Stimulated activated CD4-positive, alpha-beta T cell treated with anti-CD3 and anti-CD28 coated beads, Interleukin-4, amount 100 ng/mL, for 4 hours (primary cell): ENCODE data around the gene CEACAM5.
"Not testable (repeated sequence)": the region's sequence is repeated elsewhere in the genome, so short reads cannot be mapped to it uniquely, and the experiment has no call there.

ENCODE experiments used
- DNase-seq, 2 experiments: peaks; one replicate each; pipeline ENCODE4 v3.0.0-alpha.2; 2020

The CEACAM5 gene

GRCh38 chr19:41744850-41745249 lies 36.4 kb downstream of the CEACAM5 start:
- no peak for DNase-seq

GRCh38 chr19:41745756-41746155 lies 37.3 kb downstream of the CEACAM5 start:
- no peak for DNase-seq

GRCh38 chr19:41746593-41747227 lies 38.3 kb downstream of the CEACAM5 start:
- DNase-seq, result peak; percentile 35 to 37

GRCh38 chr19:41748012-41748411 lies 39.6 kb downstream of the CEACAM5 start:
- DNase-seq, result no peak

- DNase-seq, result not testable (repeated sequence)
These were observed 42.1 kb downstream of the CEACAM5 start for GRCh38 chr19:41750248-41751134.

GRCh38 chr19:41753159-41753558 lies 44.7 kb downstream of the CEACAM5 start:
- DNase-seq, result peak; percentile 62 to 80

- peak; percentile 60 to 63 for DNase-seq
These were observed 45.6 kb downstream of the CEACAM5 start for GRCh38 chr19:41753936-41754529.

- no peak for DNase-seq
These were observed 47.0 kb downstream of the CEACAM5 start, which contains the start of gene CEACAM6 for GRCh38 chr19:41755328-41755913. Gene CEACAM6, plus strand, starts transcription at chr19:41755530. Its CDS starts 109 bp downstream, at chr19:41755639.

GRCh38 chr19:41758846-41759245 lies 50.4 kb downstream of the CEACAM5 start:
- no peak for DNase-seq

GRCh38 chr19:41767115-41767514 lies 58.7 kb downstream of the CEACAM5 start:
- DNase-seq, result no peak

GRCh38 chr19:41768105-41768504 lies 59.7 kb downstream of the CEACAM5 start:
- not testable (repeated sequence) for DNase-seq

GRCh38 chr19:41769608-41770007 lies 61.2 kb downstream of the CEACAM5 start:
- no peak for DNase-seq

- no peak for DNase-seq
These were observed 63.0 kb downstream of the CEACAM5 start for GRCh38 chr19:41771410-41771809.

- DNase-seq, result peak; percentile 9 to 64
These were observed 66.1 kb downstream of the CEACAM5 start for GRCh38 chr19:41774515-41774980.

GRCh38 chr19:41776700-41777099 lies 68.3 kb downstream of the CEACAM5 start:
- DNase-seq, result no peak
